PFSK-1 (cell line): ENCODE data around the gene NTRK1.

Source experiments
- FOXP2 ChIP-seq: optimal IDR thresholded peaks from 2 replicates; pipeline ENCODE3; 2011; ENCODE audit warnings: borderline replicate concordance, control low read depth, inconsistent platforms; ENCODE audit not compliant: insufficient read depth; ENCODE audit errors: extremely low read length, extremely low read depth
- POLR2AphosphoS5 ChIP-seq: IDR thresholded peaks from 2 replicates; pipeline ENCODE4 v1.6.1; 2012; ENCODE audit warnings: low read depth, mild to moderate bottlenecking, control low read depth, low read length, moderate library complexity
- REST ChIP-seq, 2 experiments: IDR thresholded peaks; 2 replicates each; pipeline versions ENCODE4 v1.6.1 to v1.8.0; 2011 to 2012; ENCODE audit warnings: low read depth in 2 of 2, low read length in 2 of 2, control low read depth in 1 of 2, inconsistent platforms in 1 of 2, mild to moderate bottlenecking in 1 of 2, moderate library complexity in 1 of 2; ENCODE audit not compliant: insufficient read depth in 1 of 2
- SIN3A ChIP-seq: IDR thresholded peaks from 2 replicates; pipeline ENCODE4 v1.6.1; 2012; ENCODE audit warnings: mild to moderate bottlenecking, low read length, moderate library complexity, borderline replicate concordance; ENCODE audit not compliant: insufficient read depth
- TAF1 ChIP-seq: IDR thresholded peaks from 2 replicates; pipeline ENCODE4 v1.6.1; 2012; ENCODE audit warnings: low read length, control low read depth, borderline replicate concordance; ENCODE audit not compliant: insufficient read depth

Gene NTRK1

GRCh38 chr1:156849151-156849496 lies 11.5 kb upstream of the NTRK1 start:
- no peak for TF ChIP-seq REST (IDR thresholded peaks at IDR 0.05; ENCODE audit: insufficient read depth in 1 of 2, low read depth in 2 of 2, low read length in 2 of 2)

- no peak for TF ChIP-seq POLR2AphosphoS5
Observed at GRCh38 chr1:156851779-156852417, 8.8 kb upstream of the NTRK1 start.

- TF ChIP-seq REST (IDR thresholded peaks at IDR 0.05; ENCODE audit: insufficient read depth in 1 of 2, low read depth in 2 of 2, low read length in 2 of 2) (no peak), FOXP2 (no peak), TAF1 (no peak), POLR2AphosphoS5 (no peak), SIN3A (no peak)
Observed at GRCh38 chr1:156852418-156852874, 8.2 kb upstream of the NTRK1 start.

- TF ChIP-seq POLR2AphosphoS5 (no peak), TAF1 (no peak), SIN3A (no peak), FOXP2 (no peak), REST (IDR thresholded peaks at IDR 0.05; ENCODE audit: insufficient read depth in 1 of 2, low read depth in 2 of 2, low read length in 2 of 2) (no peak)
Observed at GRCh38 chr1:156853761-156854160, 6.9 kb upstream of the NTRK1 start.

GRCh38 chr1:156854634-156855033 lies 6.0 kb upstream of the NTRK1 start:
- TF ChIP-seq FOXP2 (no peak), TAF1 (no peak), POLR2AphosphoS5 (no peak), SIN3A (no peak), REST (IDR thresholded peaks at IDR 0.05; ENCODE audit: insufficient read depth in 1 of 2, low read depth in 2 of 2, low read length in 2 of 2) (no peak)
